HG02588 (cell line): ENCODE results near the gene NR3C2.

Experiments used
- ATAC-seq: cut with Tn5 transposase; IDR thresholded peaks from one replicate; pipeline ENCODE4 v1.9.1; 2021; ENCODE audit warnings: mild to moderate bottlenecking, moderate library complexity; ENCODE audit not compliant: unreplicated experiment

The NR3C2 gene

GRCh38 chr4:148441986-148442831, at the start of gene NR3C2:
Gene NR3C2 (minus strand): TSS chr4:148442414.
- ATAC-seq, result peak; percentile 96

DNA sequence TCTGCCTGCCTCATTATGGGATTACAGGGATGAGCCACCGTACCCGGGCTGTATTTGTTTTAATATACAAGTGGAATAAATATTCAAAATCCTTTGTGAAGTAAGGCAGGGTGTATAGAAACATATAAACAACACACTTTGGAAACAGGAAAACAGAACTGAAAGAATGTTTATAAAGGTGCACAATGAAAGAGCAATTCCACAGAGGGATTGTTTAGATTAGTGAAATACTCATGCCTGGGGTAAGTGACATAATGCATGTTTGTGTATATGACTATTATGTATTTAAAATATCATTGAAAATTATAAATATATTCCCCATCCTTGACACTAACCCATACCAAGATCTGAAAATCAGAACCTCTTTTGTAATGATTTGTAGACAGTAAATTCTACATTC, 45.0 kb upstream of the NR3C2 start:
- ATAC-seq, result no peak

- no peak for ATAC-seq
Observed at GRCh38 chr4:148481636-148482035, 39.4 kb upstream of the NR3C2 start.

GRCh38 chr4:148477276-148477675, 35.1 kb upstream of the NR3C2 start:
- no peak for ATAC-seq

- ATAC-seq, result no peak
Observed at GRCh38 chr4:148469938-148470337, 27.7 kb upstream of the NR3C2 start.

- no peak for ATAC-seq
Observed at GRCh38 chr4:148454835-148455234, 12.6 kb upstream of the NR3C2 start.

DNA sequence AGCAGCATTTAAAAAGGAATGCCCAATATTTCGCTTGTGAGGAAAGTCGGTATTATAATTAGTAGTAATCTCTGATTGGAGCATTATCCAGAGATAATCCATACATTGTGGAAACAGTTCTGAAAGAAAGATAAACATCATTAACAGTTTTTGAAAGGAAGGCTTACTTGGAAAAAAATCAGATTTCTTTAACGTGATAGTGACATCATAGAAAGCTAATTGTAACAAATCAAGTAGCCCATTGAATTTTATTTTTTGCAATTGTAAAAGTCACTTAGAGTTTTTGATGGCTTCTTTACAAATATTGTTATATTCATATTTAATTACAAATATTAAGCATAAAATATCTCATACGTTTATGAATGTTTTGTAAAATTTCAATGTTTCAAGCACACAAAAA, 11.6 kb upstream of the NR3C2 start:
- no peak for ATAC-seq

DNA sequence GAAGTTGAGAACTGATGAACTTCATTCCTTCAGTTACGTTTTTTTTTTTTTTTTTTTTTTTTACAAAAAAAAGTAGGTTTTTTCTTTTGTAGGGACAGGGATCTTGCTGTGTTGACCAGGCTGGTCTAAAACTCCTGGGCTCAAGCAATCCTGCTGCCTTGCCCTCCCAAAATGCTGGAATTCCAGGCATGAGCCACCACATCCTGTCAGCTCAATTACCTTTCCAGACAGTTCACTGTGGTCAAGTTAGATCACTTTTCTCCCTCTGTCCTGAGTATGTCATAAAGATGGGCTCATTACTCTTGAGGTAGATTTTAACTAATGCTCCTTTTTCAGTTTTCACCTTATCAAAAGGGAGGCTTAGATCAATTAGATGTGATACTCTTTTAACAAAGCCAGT, 10.8 kb upstream of the NR3C2 start:
- ATAC-seq, result no peak

DNA sequence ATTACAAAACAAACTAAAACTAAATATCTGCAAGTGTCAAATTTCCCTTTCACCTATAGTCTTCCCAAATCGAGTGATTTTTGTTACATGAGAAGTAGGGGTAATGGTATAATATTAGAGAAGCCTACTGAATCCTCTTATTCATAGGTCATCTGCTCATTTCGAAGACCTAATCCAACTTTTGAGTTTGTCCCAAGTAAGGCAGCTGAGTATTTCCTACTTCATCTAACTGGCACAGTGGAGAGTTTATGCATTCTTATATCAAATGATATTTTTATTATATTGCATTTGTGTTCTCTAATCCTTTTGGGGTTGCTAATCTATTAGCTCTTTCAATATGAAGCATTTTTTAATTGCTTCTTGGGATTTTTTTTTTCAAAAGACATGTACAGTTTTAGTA, 7.7 kb upstream of the NR3C2 start:
- ATAC-seq, result no peak

DNA sequence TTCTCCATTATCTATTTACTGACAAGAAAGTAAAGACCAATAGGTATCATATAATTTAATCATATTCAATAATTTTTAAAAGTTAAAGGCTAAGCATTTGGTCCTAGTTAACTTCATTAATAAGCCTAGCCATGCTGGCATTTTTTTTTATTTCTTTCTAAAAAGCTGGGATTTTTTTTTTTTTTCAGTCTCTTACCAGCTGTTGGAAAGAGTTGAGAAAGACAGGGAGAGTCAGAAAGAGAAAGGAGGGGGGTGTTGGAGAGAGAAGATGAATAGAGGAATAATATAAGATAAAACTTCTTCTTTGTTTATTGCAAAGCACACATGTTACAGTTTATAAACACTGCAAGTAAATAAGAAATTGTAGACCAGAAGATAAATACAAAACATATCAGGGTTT, 5.9 kb upstream of the NR3C2 start:
- no peak for ATAC-seq

DNA sequence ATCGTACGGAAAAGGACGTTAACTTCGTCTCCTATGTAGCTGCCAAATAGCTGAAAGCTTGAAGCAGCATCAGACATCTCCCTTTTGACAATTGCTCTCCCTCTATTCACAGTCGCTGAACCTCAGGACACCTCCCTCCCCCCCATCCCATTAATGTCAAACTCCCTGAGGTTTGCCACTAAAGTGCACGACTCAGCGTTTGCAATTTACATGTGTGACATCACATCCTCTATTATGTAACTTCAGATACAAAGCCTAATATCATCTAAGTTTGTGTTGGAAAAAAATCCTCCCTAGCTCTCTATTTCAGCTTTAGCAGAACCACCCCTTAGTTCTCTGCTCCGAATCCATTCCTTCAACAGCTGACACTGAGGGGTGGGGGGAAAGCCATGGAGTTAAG, 5.5 kb upstream of the NR3C2 start:
- no peak for ATAC-seq

DNA sequence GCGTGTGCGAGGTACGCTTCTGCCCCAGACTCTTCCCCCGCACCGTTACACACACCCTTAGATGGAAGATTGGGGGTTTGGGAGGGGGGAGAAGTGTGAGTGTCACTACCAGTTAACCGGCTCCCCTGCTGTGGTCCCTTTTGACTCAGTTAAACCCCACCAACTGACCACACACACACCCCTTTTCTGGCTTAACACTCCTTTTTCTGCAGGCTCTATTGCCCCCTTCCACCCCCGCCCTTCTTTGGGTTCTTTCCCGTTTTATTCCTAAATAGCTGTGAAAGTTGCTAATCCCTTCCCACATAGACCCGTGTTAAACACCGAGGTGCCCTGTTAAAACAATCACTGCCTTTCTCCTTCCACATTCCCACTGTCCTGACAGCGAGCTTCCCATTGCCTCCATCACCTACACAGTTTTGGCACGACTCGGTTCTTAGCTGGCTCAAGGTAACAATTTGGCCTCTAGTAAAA, 3.7 kb upstream of the NR3C2 start:
- ATAC-seq, result no peak

GRCh38 chr4:148445071-148445859, 3.1 kb upstream of the NR3C2 start:
- ATAC-seq, result peak; percentile 12

- no peak for ATAC-seq
Observed at GRCh38 chr4:148444296-148445070, 2.3 kb upstream of the NR3C2 start.

GRCh38 chr4:148443512-148444295, 1.5 kb upstream of the NR3C2 start:
- ATAC-seq, result no peak

- ATAC-seq, result no peak
Observed at GRCh38 chr4:148442832-148443511, 758 bp upstream of the NR3C2 start.

DNA sequence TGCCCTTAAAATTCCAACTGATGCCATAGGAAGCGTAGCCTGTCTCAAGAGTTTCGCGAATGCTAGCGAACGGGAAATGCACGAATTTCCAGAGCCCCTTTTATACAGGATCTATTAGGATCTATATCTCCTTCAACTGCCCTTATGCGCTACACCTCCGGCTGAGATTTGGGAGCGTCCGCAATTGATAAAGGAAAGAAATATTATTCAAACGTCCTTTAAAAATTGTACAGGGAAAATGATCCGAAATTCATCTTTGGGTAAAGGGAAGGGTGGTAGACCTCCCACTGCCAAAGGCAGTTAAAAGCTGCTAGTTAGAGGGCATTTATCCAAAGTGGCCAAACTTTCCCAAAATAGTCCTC, 609 bp downstream of the NR3C2 start:
- ATAC-seq, result no peak

DNA sequence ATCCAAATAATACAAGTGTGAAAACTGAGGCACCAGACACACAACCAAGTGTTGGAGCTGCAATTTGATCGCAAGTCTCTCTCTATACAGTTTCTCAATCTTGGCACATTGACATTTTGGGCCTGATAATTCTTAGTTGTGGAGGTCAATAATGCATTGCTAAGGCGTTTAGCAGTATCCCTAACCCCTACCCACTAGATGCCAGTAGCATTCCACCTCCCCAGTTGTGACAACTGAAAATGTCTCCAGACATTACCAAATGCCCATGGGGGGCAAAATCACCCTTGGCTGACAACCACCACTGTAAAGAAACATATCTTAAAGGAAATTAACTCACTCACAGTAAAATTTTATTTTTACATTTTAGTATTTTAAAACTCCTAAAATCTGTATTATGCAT, 4.2 kb downstream of the NR3C2 start:
- no peak for ATAC-seq

DNA sequence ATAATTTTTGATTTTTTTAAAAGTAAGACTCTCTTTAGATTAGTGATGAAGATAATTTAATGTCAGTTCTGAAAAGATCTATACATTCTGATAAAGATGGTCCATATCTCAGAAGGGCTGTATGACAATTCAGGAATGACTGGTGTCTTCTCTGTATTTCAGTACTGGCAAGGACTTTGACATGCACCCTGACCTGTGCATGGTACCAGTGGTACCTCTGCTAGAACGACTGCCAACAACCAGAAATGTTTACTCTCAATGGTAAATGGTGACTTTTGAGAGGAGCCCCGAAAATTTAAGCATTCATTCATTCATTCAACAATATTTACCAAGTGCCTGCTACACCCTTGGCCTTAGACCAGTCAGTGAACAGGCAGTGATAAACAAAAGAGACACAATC, 4.8 kb downstream of the NR3C2 start:
- ATAC-seq, result no peak

- ATAC-seq, result no peak
Observed at GRCh38 chr4:148436512-148436911, 5.7 kb downstream of the NR3C2 start.
